WERI-Rb-1 (cell line): ENCODE measurements around the gene SLC66A3.
A peak's percentile ranks its signal among the peaks of the same experiment; 100 is the strongest.

ENCODE experiments used
- DNase-seq: peaks from one replicate; pipeline ENCODE4 v3.0.0-alpha.2; 2020
- H3K27ac ChIP-seq: fragments of 250-450 bp; sonication (Bioruptor Pico); 2 replicates; pipeline ENCODE4 v1.5.1; 2020; ENCODE audit warnings: mild to moderate bottlenecking, moderate library complexity
- H3K27me3 ChIP-seq: fragments of 250-450 bp; sonication (Bioruptor Pico); 2 replicates; pipeline ENCODE4 v1.5.1; 2021; ENCODE audit warnings: mild to moderate bottlenecking, low read depth, moderate library complexity; ENCODE audit not compliant: insufficient read depth, severe bottlenecking
- H3K36me3 ChIP-seq: fragments of 250-450 bp; sonication (Bioruptor Pico); 2 replicates; pipeline ENCODE4 v1.5.1; 2020; ENCODE audit warnings: mild to moderate bottlenecking, moderate library complexity
- H3K4me3 ChIP-seq: 2 replicates; pipeline ENCODE4 v1.5.1; 2011; ENCODE audit warnings: low read depth, mild to moderate bottlenecking, control low read depth, low read length
- H3K9me3 ChIP-seq: fragments of 250-450 bp; sonication (Bioruptor Pico); 2 replicates; pipeline ENCODE4 v1.5.1; 2021; ENCODE audit warnings: mild to moderate bottlenecking, moderate library complexity; ENCODE audit not compliant: severe bottlenecking
- CTCF ChIP-seq: IDR thresholded peaks from 2 replicates; pipeline ENCODE4 v1.5.1; 2011; ENCODE audit warnings: low read depth, mild to moderate bottlenecking, control low read depth, inconsistent platforms, low read length

Gene SLC66A3

GRCh38 chr2:11155381-11156035, at the start of gene SLC66A3:
TSS of gene SLC66A3 (plus strand) at chr2:11155467. CDS start at chr2:11155547, 80 bp downstream.
- H3K4me3 ChIP-seq = peak within 1 kb of the TSS; percentile 66
- H3K9me3 ChIP-seq = no peaks in the 10 kb centered on the region
- peak; percentile 37 for TF ChIP-seq CTCF
- DNase-seq = no peak
- peak within 1 kb of the TSS; percentile 67 for H3K27ac ChIP-seq
- H3K27me3 ChIP-seq = peaks cover 5% of the 10 kb centered on the region
- no peaks in the 10 kb centered on the region for H3K36me3 ChIP-seq

- no peak overlapping the region for H3K27ac ChIP-seq
- H3K36me3 ChIP-seq = no peaks in the 10 kb centered on the region
- DNase-seq = no peak
- no peaks in the 10 kb centered on the region for H3K9me3 ChIP-seq
- no peak overlapping the region for H3K4me3 ChIP-seq
- TF ChIP-seq CTCF = no peak
- peaks cover 3% of the 10 kb centered on the region for H3K27me3 ChIP-seq
These were observed 46.3 kb upstream of the SLC66A3 start for GRCh38 chr2:11109002-11109401.

GRCh38 chr2:11112870-11113428, 42.3 kb upstream of the SLC66A3 start:
- H3K36me3 ChIP-seq = no peaks in the 10 kb centered on the region
- H3K27me3 ChIP-seq = peaks cover 3% of the 10 kb centered on the region
- no peak for TF ChIP-seq CTCF
- H3K4me3 ChIP-seq = no peak overlapping the region
- no peak for DNase-seq
- no peak overlapping the region for H3K27ac ChIP-seq
- H3K9me3 ChIP-seq = no peaks in the 10 kb centered on the region

- no peak for DNase-seq
- H3K4me3 ChIP-seq = no peak overlapping the region
- H3K27ac ChIP-seq = no peak overlapping the region
- no peaks in the 10 kb centered on the region for H3K36me3 ChIP-seq
- no peaks in the 10 kb centered on the region for H3K9me3 ChIP-seq
- TF ChIP-seq CTCF = no peak
- no peaks in the 10 kb centered on the region for H3K27me3 ChIP-seq
These were observed 37.5 kb upstream of the SLC66A3 start for GRCh38 chr2:11117776-11118175.

- H3K36me3 ChIP-seq = no peaks in the 10 kb centered on the region
- no peak for TF ChIP-seq CTCF
- no peak for DNase-seq
- H3K27ac ChIP-seq = no peak overlapping the region
- no peaks in the 10 kb centered on the region for H3K9me3 ChIP-seq
- no peak overlapping the region for H3K4me3 ChIP-seq
- H3K27me3 ChIP-seq = no peaks in the 10 kb centered on the region
These were observed 36.5 kb upstream of the SLC66A3 start for GRCh38 chr2:11118761-11119160.
